Activated CD4-positive, alpha-beta T cell treated with anti-CD3 and anti-CD28 coated beads, Interleukin-2, amount 10 ng/mL, durations not matched to agents 7 days and 5 days (primary cell): Measurements from ENCODE around the gene BTG4. TPM values are rescaled to one million over a fixed set of nuclear protein-coding genes. Genes with fewer than 3 reads are reported as not detected.

Experiments used
- CTCF ChIA-PET: fragments of 350-600 bp; sonication (Branson Sonifier 250); formaldehyde crosslinking; loops from one replicate; lab custom pipeline; 2021; ENCODE audit warnings: antibody characterized with exemption; lab: Charles Lee
- POLR2A ChIA-PET: fragments of 350-600 bp; sonication (Branson Sonifier 250); formaldehyde crosslinking; loops from one replicate; lab custom pipeline; 2021; ENCODE audit warnings: antibody characterized with exemption; lab: Charles Lee
- DNase-seq: peaks from one replicate; pipeline ENCODE4 v3.0.0-alpha.2; 2020
- H3K27ac Mint-ChIP-seq: one replicate; pipeline ENCODE4 v1.8.0; 2021; ENCODE audit warnings: mild to moderate bottlenecking, moderate library complexity, mixed read lengths
- H3K27me3 Mint-ChIP-seq: one replicate; pipeline ENCODE4 v1.8.0; 2021; ENCODE audit warnings: mixed read lengths
- H3K36me3 Mint-ChIP-seq: one replicate; pipeline ENCODE4 v1.8.0; 2021; ENCODE audit warnings: low read depth, mixed read lengths
- H3K4me1 Mint-ChIP-seq: one replicate; pipeline ENCODE4 v1.8.0; 2021; ENCODE audit warnings: mixed read lengths
- H3K4me3 Mint-ChIP-seq: one replicate; pipeline ENCODE4 v1.8.0; 2021; ENCODE audit warnings: mild to moderate bottlenecking, moderate library complexity, mixed read lengths
- H3K9me3 Mint-ChIP-seq: one replicate; pipeline ENCODE4 v1.8.0; 2021; ENCODE audit warnings: mixed read lengths
- microRNA-seq: library from miRNA; unstranded; fragments of <30 nt; microRNA quantifications from one replicate; pipeline ENCODE4 v1.2.0, GENCODE V29; 2021; ENCODE audit warnings: borderline microRNAs expressed, borderline replicate concordance
- total RNA-seq, 2 experiments: library from RNA; stranded (reverse); gene quantifications; one replicate each; pipeline ENCODE4 v1.2.3, GENCODE V29; 2021

The BTG4 gene
- total RNA-seq, 2 experiments from 2014 or later = not detected

- H3K36me3 Mint-ChIP-seq = no peaks in the 10 kb centered on the region
- no peaks in the 10 kb centered on the region for H3K9me3 Mint-ChIP-seq
- DNase-seq = no peak
- H3K4me1 Mint-ChIP-seq = peaks cover 23% of the 10 kb centered on the region
- H3K4me3 Mint-ChIP-seq = no peak overlapping the region
- no peak overlapping the region for H3K27ac Mint-ChIP-seq
- H3K27me3 Mint-ChIP-seq = peaks cover 3% of the 10 kb centered on the region
- ChIA-PET POLR2A (no interaction called here), CTCF (interaction anchor here (2.6 to 3.4 kb wide), 2 partner anchors 9 to 11 kb away, joined by 8 to 17 read pairs; no protein-coding TSS in a partner anchor)
Observed at GRCh38 chr11:111447931-111448330, 64.3 kb downstream of the BTG4 start.

GRCh38 chr11:111447112-111447471 is 65.1 kb downstream of the BTG4 start:
- H3K27me3 Mint-ChIP-seq = peaks cover 3% of the 10 kb centered on the region
- H3K36me3 Mint-ChIP-seq = no peaks in the 10 kb centered on the region
- H3K4me1 Mint-ChIP-seq = peaks cover 23% of the 10 kb centered on the region
- no peak overlapping the region for H3K4me3 Mint-ChIP-seq
- CTCF ChIA-PET = interaction anchor here (0.6 to 3.4 kb wide), 15 partner anchors 8 to 1513 kb away, joined by 3 to 17 read pairs (median 8); no protein-coding TSS in a partner anchor
- POLR2A ChIA-PET = no interaction called here
- peak overlapping the region; percentile 60 for H3K27ac Mint-ChIP-seq
- no peak for DNase-seq
- no peaks in the 10 kb centered on the region for H3K9me3 Mint-ChIP-seq

GRCh38 chr11:111446404-111447111 is 65.6 kb downstream of the BTG4 start:
- peak overlapping the region; percentile 60 for H3K27ac Mint-ChIP-seq
- no peaks in the 10 kb centered on the region for H3K9me3 Mint-ChIP-seq
- ChIA-PET POLR2A (no interaction called here), CTCF (interaction anchor here (0.6 to 3.4 kb wide), 23 partner anchors 8 to 1513 kb away, joined by 3 to 17 read pairs (median 4); no protein-coding TSS in a partner anchor)
- H3K4me1 Mint-ChIP-seq = peaks cover 23% of the 10 kb centered on the region
- H3K4me3 Mint-ChIP-seq = peak overlapping the region; percentile 10
- peak; percentile 90 for DNase-seq
- no peaks in the 10 kb centered on the region for H3K36me3 Mint-ChIP-seq
- H3K27me3 Mint-ChIP-seq = peaks cover 3% of the 10 kb centered on the region

- POLR2A ChIA-PET = no interaction called here
- Mint-ChIP-seq H3K4me3 (no peak overlapping the region), H3K9me3 (no peaks in the 10 kb centered on the region), H3K4me1 (peaks cover 24% of the 10 kb centered on the region), H3K36me3 (no peaks in the 10 kb centered on the region), H3K27ac (peak overlapping the region; percentile 60), H3K27me3 (peaks cover 3% of the 10 kb centered on the region)
- no peak for DNase-seq
- CTCF ChIA-PET = interaction anchor here (0.7 to 3.4 kb wide), 17 partner anchors 8 to 337 kb away, joined by 3 to 17 read pairs (median 5); no protein-coding TSS in a partner anchor
Observed at GRCh38 chr11:111445586-111445985, 66.6 kb downstream of the BTG4 start.

Small RNAs within 50 kb of the gene (microRNA-seq; reads per million reads assigned to microRNA genes)
- gene MIR34B = 3.2 reads per million, percentile 19 among the genes with 10 or more reads in this experiment
- 14.1 reads per million, percentile 45 among the genes with 10 or more reads in this experiment for gene MIR34C

Other genes starting within 250 kb of the BTG4 start
- not detected for gene POU2AF3, start 213.8 kb downstream of the BTG4 start, total RNA-seq
- gene POU2AF1, start 133.1 kb downstream of the BTG4 start, total RNA-seq = 1 to 10 TPM; 1.6 to 2.4 TPM
- gene HOATZ, start 2.4 kb upstream of the BTG4 start, total RNA-seq = not detected
- gene LAYN, start 28.3 kb upstream of the BTG4 start, total RNA-seq = under 1 TPM; 0.71 to 0.89 TPM
- 1 to 10 TPM; 8.2 to 9.6 TPM for gene SIK2, start 90.1 kb upstream of the BTG4 start, total RNA-seq